Endodermal cell (in vitro differentiated cells): Measurements from ENCODE around the gene ASPSCR1. TPM values are rescaled to one million over a fixed set of nuclear protein-coding genes. Genes with fewer than 3 reads are reported as not detected.

Experiments
- DNase-seq: peaks from one replicate; pipeline ENCODE4 v3.0.0-alpha.2; 2017
- H3K27ac ChIP-seq: 2 replicates; pipeline ENCODE4 v1.5.1; 2013; ENCODE audit warnings: mild to moderate bottlenecking, low read depth, low read length, moderate library complexity
- H3K27me3 ChIP-seq: 2 replicates; pipeline ENCODE4 v1.6.1; 2013; ENCODE audit warnings: mild to moderate bottlenecking, low read length, moderate library complexity; ENCODE audit not compliant: insufficient read depth, control insufficient read depth, poor library complexity, severe bottlenecking
- H3K36me3 ChIP-seq: 2 replicates; pipeline ENCODE4 v1.7.0; 2013; ENCODE audit warnings: mild to moderate bottlenecking, low read length, moderate library complexity; ENCODE audit not compliant: control insufficient read depth, insufficient read depth
- H3K4me1 ChIP-seq: one replicate; pipeline ENCODE4 v1.7.0; 2013; ENCODE audit warnings: low read length; ENCODE audit not compliant: control insufficient read depth, insufficient read depth
- H3K4me3 ChIP-seq: 2 replicates; pipeline ENCODE4 v1.5.1; 2013; ENCODE audit warnings: mild to moderate bottlenecking, low read length, moderate library complexity
- H3K9ac ChIP-seq: 2 replicates; pipeline ENCODE4 v1.6.1; 2013; ENCODE audit warnings: mild to moderate bottlenecking, low read length, moderate library complexity; ENCODE audit not compliant: poor library complexity, severe bottlenecking; ENCODE audit errors: extremely low read depth
- H3K9me3 ChIP-seq: 2 replicates; pipeline ENCODE4 v1.6.1; 2013; ENCODE audit warnings: mild to moderate bottlenecking, low read length, moderate library complexity; ENCODE audit not compliant: control insufficient read depth
- H3K27ac Mint-ChIP-seq: 2 replicates; pipeline ENCODE4 v1.8.0; 2020; ENCODE audit warnings: mixed read lengths
- H3K27me3 Mint-ChIP-seq: 2 replicates; pipeline ENCODE4 v1.8.0; 2021; ENCODE audit warnings: mild to moderate bottlenecking, mixed read lengths; ENCODE audit not compliant: insufficient read depth
- H3K36me3 Mint-ChIP-seq: 2 replicates; pipeline ENCODE4 v1.8.0; 2020; ENCODE audit warnings: low read depth, mixed read lengths
- H3K4me1 Mint-ChIP-seq: 2 replicates; pipeline ENCODE4 v1.8.0; 2020; ENCODE audit warnings: mixed read lengths
- H3K4me3 Mint-ChIP-seq: 2 replicates; pipeline ENCODE4 v1.8.0; 2020; ENCODE audit warnings: mild to moderate bottlenecking, moderate library complexity, mixed read lengths
- H3K9me3 Mint-ChIP-seq: 2 replicates; pipeline ENCODE4 v1.8.0; 2020; ENCODE audit warnings: mild to moderate bottlenecking, mixed read lengths
- CTCF ChIP-seq: fragments of 200-600 bp; sonication (generic); conservative IDR thresholded peaks from 2 replicates; pipeline ENCODE4 v1.5.0; 2021; ENCODE audit warnings: antibody characterized with exemption, mild to moderate bottlenecking
- WGBS, 2 experiments: methylation state at CpG; one replicate each; pipeline versions ENCODE4 v1.1.5 to v1.1.7; 2013; ENCODE audit warnings: missing lambda C conversion rate in 2 of 2, mixed read lengths in 1 of 2; ENCODE audit not compliant: insufficient coverage in 1 of 2, insufficient read length in 1 of 2; 5-methylcytosine and 5-hydroxymethylcytosine counted together
- total RNA-seq, 2 donors: library from RNA; stranded (reverse); fragmentation: NEBNext Ultra II Directional in 1 of 2; extraction: Animal tissue kit (Norgen Biotek cat#: 25700) in 1 of 2; gene quantifications; 2 replicates in 1 of 2; 3 replicates in 1 of 2; pipeline ENCODE4 v1.2.1, GENCODE V29; 2021

Gene ASPSCR1
- total RNA-seq, 2 donors from 2014 or later: 50.8 to 65.4 TPM

DNA sequence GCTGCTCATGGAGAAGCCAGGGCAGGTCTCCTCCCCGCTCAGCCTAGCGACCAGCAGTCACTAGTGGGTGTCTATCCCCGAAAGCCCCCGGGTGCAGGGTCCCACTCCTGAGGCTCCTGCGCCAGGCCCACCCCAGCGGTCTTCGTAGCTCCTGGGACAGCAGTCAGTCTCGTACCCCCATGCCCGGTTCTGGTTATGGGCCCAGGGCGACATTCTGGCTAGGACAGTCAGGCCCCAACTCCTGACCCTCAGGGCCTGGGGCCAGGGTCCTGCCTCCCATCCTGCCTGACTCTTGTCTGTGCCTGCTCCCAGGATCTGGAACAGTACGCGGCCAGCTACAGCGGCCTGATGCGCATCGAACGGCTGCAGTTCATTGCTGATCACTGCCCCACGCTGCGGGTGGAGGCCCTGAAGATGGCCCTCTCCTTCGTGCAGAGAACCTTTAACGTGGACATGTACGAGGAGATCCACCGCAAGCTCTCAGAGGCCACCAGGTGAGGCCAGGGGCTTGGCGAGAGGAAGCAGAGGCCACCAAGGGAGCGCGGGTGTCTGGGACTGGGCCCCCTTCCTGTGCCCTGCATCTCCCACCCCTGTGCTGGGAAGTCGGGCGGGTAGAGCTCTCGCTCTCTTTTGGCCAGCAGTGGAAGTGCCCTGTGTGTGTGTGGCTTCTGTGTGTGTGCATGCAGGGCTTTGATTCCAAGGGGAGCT, 76.3 kb downstream of the ASPSCR1 start:
- Mint-ChIP-seq H3K4me3 (peak overlapping the region; percentile 78), H3K4me1 (peaks cover 4% of the 10 kb centered on the region), H3K27me3 (no peaks in the 10 kb centered on the region), H3K36me3 (peaks cover 11% of the 10 kb centered on the region), H3K9me3 (no peaks in the 10 kb centered on the region), H3K27ac (no peak overlapping the region)
- no peaks in the 10 kb centered on the region for H3K27me3 ChIP-seq
- H3K27ac ChIP-seq: no peak overlapping the region
- TF ChIP-seq CTCF: no peak
- no peaks in the 10 kb centered on the region for H3K9me3 ChIP-seq
- H3K36me3 ChIP-seq: peaks cover 47% of the 10 kb centered on the region
- H3K9ac ChIP-seq: no peak overlapping the region
- no peak overlapping the region for H3K4me3 ChIP-seq
- no peak for DNase-seq
- no peaks in the 10 kb centered on the region for H3K4me1 ChIP-seq
- 96 to 98% methylated on average over 14 to 28 of the region's 28 CpGs for whole genome bisulfite sequencing, 2 experiments

DNA sequence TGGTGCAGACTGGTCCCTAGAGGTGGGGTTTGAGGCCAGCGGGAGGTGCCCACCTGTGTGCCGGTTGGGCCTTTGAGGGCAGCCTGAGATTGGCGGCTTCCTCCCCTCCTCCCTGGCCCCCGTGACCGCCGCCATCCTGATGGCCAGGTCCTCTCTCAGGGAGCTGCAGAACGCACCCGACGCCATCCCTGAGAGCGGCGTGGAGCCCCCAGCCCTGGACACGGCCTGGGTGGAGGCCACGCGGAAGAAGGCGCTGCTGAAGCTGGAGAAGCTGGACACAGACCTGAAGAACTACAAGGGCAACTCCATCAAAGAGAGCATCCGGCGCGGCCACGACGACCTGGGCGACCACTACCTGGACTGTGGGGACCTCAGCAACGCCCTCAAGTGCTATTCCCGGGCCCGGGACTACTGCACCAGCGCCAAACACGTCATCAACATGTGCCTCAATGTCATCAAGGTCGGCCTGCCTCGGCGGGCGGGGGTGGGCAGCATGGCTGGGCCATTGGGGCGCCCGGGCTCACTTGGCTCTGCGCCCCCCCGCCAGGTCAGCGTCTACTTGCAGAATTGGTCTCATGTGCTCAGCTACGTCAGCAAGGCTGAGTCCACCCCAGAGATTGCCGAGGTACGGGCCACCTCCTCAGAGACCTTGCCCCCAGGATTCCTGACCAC, 77.1 kb downstream of the ASPSCR1 start:
- Histone ChIP-seq H3K27me3 (no peaks in the 10 kb centered on the region), H3K36me3 (peaks cover 40% of the 10 kb centered on the region), H3K27ac (no peak overlapping the region), H3K4me3 (no peak overlapping the region), H3K9ac (no peak overlapping the region), H3K4me1 (no peaks in the 10 kb centered on the region), H3K9me3 (no peaks in the 10 kb centered on the region)
- Mint-ChIP-seq H3K4me1 (peaks cover 4% of the 10 kb centered on the region), H3K9me3 (no peaks in the 10 kb centered on the region), H3K27me3 (no peaks in the 10 kb centered on the region), H3K27ac (no peak overlapping the region), H3K36me3 (peaks cover 11% of the 10 kb centered on the region), H3K4me3 (no peak overlapping the region)
- WGBS, 2 experiments: 94 to 97% methylated on average over 24 to 38 of the region's 38 CpGs
- TF ChIP-seq CTCF: no peak
- no peak for DNase-seq

- Histone ChIP-seq H3K9ac (no peak overlapping the region), H3K4me1 (no peaks in the 10 kb centered on the region), H3K27me3 (no peaks in the 10 kb centered on the region), H3K4me3 (no peak overlapping the region), H3K9me3 (no peaks in the 10 kb centered on the region), H3K27ac (no peak overlapping the region), H3K36me3 (peaks cover 39% of the 10 kb centered on the region)
- Mint-ChIP-seq H3K9me3 (no peaks in the 10 kb centered on the region), H3K27me3 (no peaks in the 10 kb centered on the region), H3K4me3 (no peak overlapping the region), H3K4me1 (peaks cover 4% of the 10 kb centered on the region), H3K36me3 (peaks cover 13% of the 10 kb centered on the region), H3K27ac (no peak overlapping the region)
- WGBS, 2 experiments: 91 to 94% methylated on average over 18 to 26 of the region's 26 CpGs
- no peak for TF ChIP-seq CTCF
- no peak for DNase-seq
Measured at GRCh38 chr17:82055023-82055964, 77.9 kb downstream of the ASPSCR1 start.
